K562 (cell line): ENCODE results near the gene TOM1L2. TPM values are rescaled to one million over a fixed set of nuclear protein-coding genes. Genes with fewer than 3 reads are reported as not detected.

Source experiments
- CBFA2T3 ChIP-seq: fragments of 450-650 bp; IDR thresholded peaks from 2 replicates; pipeline ENCODE4 v1.6.1; 2017
- CREB1 ChIP-seq, 2 experiments: sonication (generic) in 1 of 2; formaldehyde crosslinking in 1 of 2; IDR thresholded peaks; 2 replicates each; pipeline versions ENCODE4 v1.6.1 to v1.8.0; 2012 to 2022; ENCODE audit warnings: inconsistent platforms in 1 of 2, mild to moderate bottlenecking in 1 of 2, missing genetic modification reagents in 1 of 2, moderate library complexity in 1 of 2
- CXXC5 ChIP-seq: fragments of 250-450 bp; sonication (Bioruptor Pico); IDR thresholded peaks from 2 replicates; pipeline ENCODE4 v1.8.0; 2022; ENCODE audit warnings: inconsistent platforms, mild to moderate bottlenecking, moderate library complexity
- ERF ChIP-seq: fragments of 450-650 bp; formaldehyde crosslinking; IDR thresholded peaks from 2 replicates; pipeline ENCODE4 v1.4.0; 2020; ENCODE audit warnings: mild to moderate bottlenecking, mixed read lengths
- ETV5 ChIP-seq: sonication (generic); formaldehyde crosslinking; IDR thresholded peaks from 2 replicates; pipeline ENCODE4 v1.4.0; 2020; ENCODE audit warnings: low read depth, mild to moderate bottlenecking, missing genetic modification reagents
- GATA2 ChIP-seq: sonication (generic); formaldehyde crosslinking; IDR thresholded peaks from 2 replicates; pipeline ENCODE4 v1.4.0; 2020; ENCODE audit warnings: mild to moderate bottlenecking, missing genetic modification reagents
- JUND ChIP-seq, 2 experiments: IDR thresholded peaks; 2 replicates in 1 of 2; 3 replicates in 1 of 2; pipeline ENCODE4 v1.6.1; 2011; ENCODE audit warnings: borderline replicate concordance in 2 of 2, low read depth in 2 of 2, low read length in 2 of 2, improper control_type of control experiment in 1 of 2, missing biosample characterization in 1 of 2, missing genetic modification characterization in 1 of 2, missing genetic modification reagents in 1 of 2
- MIER1 ChIP-seq: fragments of 450-650 bp; IDR thresholded peaks from 2 replicates; pipeline ENCODE4 v1.6.1; 2016; ENCODE audit warnings: antibody characterized with exemption, mild to moderate bottlenecking, low read depth
- PHF8 ChIP-seq: fragments of 200-600 bp; sonication (generic); IDR thresholded peaks from 2 replicates; pipeline ENCODE4 v1.6.1; 2012; ENCODE audit warnings: mixed run types, mild to moderate bottlenecking, inconsistent platforms, low read length, moderate library complexity, borderline replicate concordance
- RBFOX2 ChIP-seq: fragments of 200-400 bp; formaldehyde crosslinking; IDR thresholded peaks from 2 replicates; pipeline ENCODE4 v1.6.1; 2017; ENCODE audit warnings: low read depth, mild to moderate bottlenecking, low read length, moderate library complexity
- SRSF1 ChIP-seq: fragments of 200-400 bp; formaldehyde crosslinking; IDR thresholded peaks from 2 replicates; pipeline ENCODE4 v1.6.1; 2017; ENCODE audit warnings: mild to moderate bottlenecking, low read depth, low read length, moderate library complexity
- polyA plus RNA-seq, 8 experiments: library from polyadenylated mRNA; depleted of rRNA in 4 of 8; stranded (reverse) in 5 of 8; unstranded in 3 of 8; fragments of >200 nt; fragmentation: Nextera tagmentation in 2 of 8; fragmentation: Illumina TruSeq in 1 of 8; extraction: Ambion mirVana in 2 of 8; extraction: Trizol in 1 of 8; gene quantifications; 2 replicates each; pipeline versions ENCODE4 v1.2.1 to v1.2.3, GENCODE V29; 2011 to 2014; ENCODE audit warnings: inconsistent platforms in 1 of 8, missing spikeins in 1 of 8
- total RNA-seq, 7 experiments: library from RNA; depleted of rRNA in 6 of 7; stranded (reverse); fragments of >200 nt in 6 of 7; fragmentation: Illumina TruSeq in 2 of 7; extraction: Trizol in 2 of 7; gene quantifications; 2 replicates each; pipeline versions ENCODE4 v1.2.1 to v1.2.3, GENCODE V29; 2011 to 2021; ENCODE audit warnings: low replicate concordance in 1 of 7
- TF ChIP-seq, protein P1 (sequence below), 2 experiments: fragments of 450-650 bp; IDR thresholded peaks; 2 replicates each; pipeline ENCODE4 v1.6.1; 2016; ENCODE audit warnings: mild to moderate bottlenecking in 2 of 2, borderline replicate concordance in 1 of 2, low read depth in 1 of 2, moderate library complexity in 1 of 2
- TF ChIP-seq, protein P2 (sequence below): fragments of 450-650 bp; IDR thresholded peaks from 2 replicates; pipeline ENCODE4 v1.6.1; 2017; ENCODE audit warnings: antibody characterized with exemption, mild to moderate bottlenecking

TOM1L2 gene
- total and polyA plus RNA-seq, 9 of the 15 experiments (the other 6 are each of a cell fraction or from before 2014, with no cell fraction given), result 0.07 to 6.0 (median 2.5) TPM

DNA sequence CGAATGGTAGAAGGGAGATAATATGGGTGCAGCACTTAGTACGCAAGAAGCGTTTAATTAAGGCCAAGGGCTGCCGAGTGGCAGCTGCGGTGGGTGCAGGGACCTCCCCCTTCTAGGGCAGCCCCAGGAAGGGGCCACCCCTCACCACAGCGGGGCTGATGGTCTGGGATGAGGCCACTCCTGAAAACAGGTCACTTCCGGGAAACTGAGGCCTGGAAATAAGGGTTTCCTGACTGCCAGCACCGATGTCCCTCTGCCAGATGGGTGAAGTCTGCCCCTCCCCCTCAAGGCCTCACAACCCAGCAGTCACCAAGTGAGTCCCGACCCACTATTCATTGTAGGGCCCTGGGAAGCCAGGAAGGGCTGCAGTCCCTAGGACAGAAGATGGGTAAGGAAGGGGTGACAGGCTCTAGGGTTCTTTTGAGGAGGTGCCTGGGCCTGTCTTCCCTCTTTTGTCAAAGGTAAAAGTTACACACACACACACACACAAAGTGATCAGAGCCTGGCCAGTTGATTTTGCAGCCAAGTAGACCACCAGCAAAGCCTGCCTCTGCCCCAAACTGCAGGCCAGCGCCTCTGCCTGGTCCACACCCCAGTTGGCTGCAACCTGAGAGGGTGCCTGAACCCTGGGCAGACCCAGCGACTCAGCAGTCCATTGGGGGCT, 147.9 kb downstream of the TOM1L2 start (continued):
- peak; percentile 43; the same call in 1 of the 2 replicates for TF ChIP-seq ETV5 (CRISPR knock-in tag)
- peak; percentile 18; the same call in 1 of the 2 replicates for TF ChIP-seq CXXC5 (CRISPR knock-in tag)
- 0 out of 2 replicates have a peak, but pooled peaks have one; percentile 74 for TF ChIP-seq ERF
- no peak for TF ChIP-seq CREB1 (IDR thresholded peaks at IDR 0.05)
- TF ChIP-seq CREB1 (CRISPR knock-in tag; IDR thresholded peaks at IDR 0.05), result 0 out of 2 replicates have a peak, but pooled peaks have one; percentile 29
- 0 out of 2 replicates have a peak, but pooled peaks have one; percentile 25 for TF ChIP-seq GATA2 (CRISPR knock-in tag)
- TF ChIP-seq, protein P1, sequence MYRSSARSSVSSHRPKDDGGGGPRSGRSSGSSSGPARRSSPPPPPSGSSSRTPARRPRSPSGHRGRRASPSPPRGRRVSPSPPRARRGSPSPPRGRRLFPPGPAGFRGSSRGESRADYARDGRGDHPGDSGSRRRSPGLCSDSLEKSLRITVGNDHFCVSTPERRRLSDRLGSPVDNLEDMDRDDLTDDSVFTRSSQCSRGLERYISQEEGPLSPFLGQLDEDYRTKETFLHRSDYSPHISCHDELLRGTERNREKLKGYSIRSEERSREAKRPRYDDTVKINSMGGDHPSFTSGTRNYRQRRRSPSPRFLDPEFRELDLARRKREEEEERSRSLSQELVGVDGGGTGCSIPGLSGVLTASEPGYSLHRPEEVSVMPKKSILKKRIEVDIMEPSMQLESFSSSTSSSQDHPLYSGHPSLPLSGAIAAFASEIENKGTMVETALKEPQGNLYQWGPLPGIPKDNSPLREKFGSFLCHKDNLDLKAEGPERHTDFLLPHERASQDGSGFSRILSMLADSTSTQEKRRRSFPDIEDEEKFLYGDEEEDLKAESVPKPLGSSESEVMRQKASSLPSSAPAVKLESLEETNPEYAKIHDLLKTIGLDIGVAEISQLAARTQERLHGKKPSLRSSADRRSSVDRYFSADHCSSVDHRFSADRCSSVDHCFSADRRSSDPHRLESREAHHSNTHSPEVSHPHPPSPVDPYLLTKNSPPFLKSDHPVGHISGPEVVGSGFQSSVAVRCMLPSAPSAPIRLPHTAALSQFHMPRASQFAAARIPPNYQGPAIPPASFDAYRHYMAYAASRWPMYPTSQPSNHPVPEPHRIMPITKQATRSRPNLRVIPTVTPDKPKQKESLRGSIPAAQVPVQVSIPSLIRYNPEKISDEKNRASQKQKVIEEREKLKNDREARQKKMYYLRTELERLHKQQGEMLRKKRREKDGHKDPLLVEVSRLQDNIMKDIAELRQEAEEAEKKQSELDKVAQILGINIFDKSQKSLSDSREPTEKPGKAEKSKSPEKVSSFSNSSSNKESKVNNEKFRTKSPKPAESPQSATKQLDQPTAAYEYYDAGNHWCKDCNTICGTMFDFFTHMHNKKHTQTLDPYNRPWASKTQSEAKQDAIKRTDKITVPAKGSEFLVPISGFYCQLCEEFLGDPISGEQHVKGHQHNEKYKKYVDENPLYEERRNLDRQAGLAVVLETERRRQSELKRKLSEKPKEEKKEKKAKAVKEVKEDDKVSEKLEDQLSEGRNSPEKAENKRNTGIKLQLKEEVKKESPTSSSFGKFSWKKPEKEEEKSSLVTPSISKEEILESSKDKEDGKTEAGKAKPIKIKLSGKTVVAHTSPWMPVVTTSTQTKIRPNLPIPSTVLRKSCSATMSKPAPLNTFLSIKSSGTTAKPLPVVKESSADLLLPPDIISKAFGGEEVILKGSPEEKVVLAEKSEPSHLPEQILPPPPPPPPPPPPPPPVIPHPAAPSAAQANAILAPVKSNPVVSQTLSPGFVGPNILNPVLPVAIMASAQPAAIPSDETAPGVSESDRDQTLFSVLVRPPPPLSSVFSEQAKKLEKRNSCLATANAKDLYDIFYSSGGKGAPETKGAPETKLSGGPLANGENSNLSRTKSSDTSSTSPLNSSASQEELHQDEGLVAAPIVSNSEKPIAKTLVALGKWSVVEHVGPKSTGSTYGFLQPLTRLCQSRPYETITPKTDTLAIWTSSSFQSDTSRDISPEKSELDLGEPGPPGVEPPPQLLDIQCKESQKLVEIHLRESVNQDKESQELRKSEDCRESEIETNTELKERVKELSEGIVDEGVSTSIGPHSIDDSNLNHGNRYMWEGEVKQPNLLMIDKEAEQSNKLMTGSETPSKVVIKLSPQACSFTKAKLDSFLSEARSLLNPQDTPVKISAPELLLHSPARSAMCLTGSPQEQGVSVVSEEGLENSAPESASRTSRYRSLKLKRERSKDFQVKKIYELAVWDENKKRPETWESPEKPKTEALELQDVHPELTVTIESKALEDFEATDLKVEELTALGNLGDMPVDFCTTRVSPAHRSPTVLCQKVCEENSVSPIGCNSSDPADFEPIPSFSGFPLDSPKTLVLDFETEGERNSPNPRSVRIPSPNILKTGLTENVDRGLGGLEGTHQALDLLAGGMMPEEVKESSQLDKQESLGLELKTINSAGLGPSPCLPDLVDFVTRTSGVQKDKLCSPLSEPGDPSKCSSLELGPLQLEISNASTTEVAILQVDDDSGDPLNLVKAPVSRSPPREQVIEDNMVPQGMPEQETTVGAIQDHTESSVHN (IDR thresholded peaks at IDR 0.05; ENCODE audit: borderline replicate concordance in 1 of 2, low read depth in 1 of 2), result no peak
- no peak; the same call in 1 of the 2 replicates for TF ChIP-seq PHF8
- TF ChIP-seq CBFA2T3, result 0 out of 2 replicates have a peak, but pooled peaks have one; percentile 69
- no peak for TF ChIP-seq JUND (IDR thresholded peaks at IDR 0.05; ENCODE audit: borderline replicate concordance, low read depth, low read length)
- TF ChIP-seq JUND (tag; IDR thresholded peaks at IDR 0.05; ENCODE audit: borderline replicate concordance, low read depth, low read length), result 0 out of 3 replicates have a peak, but pooled peaks have one; percentile 52
- TF ChIP-seq SRSF1, result no peak
- 0 out of 2 replicates have a peak, but pooled peaks have one; percentile 41 for TF ChIP-seq RBFOX2
- no peak for TF ChIP-seq MIER1
- TF ChIP-seq, protein P2, sequence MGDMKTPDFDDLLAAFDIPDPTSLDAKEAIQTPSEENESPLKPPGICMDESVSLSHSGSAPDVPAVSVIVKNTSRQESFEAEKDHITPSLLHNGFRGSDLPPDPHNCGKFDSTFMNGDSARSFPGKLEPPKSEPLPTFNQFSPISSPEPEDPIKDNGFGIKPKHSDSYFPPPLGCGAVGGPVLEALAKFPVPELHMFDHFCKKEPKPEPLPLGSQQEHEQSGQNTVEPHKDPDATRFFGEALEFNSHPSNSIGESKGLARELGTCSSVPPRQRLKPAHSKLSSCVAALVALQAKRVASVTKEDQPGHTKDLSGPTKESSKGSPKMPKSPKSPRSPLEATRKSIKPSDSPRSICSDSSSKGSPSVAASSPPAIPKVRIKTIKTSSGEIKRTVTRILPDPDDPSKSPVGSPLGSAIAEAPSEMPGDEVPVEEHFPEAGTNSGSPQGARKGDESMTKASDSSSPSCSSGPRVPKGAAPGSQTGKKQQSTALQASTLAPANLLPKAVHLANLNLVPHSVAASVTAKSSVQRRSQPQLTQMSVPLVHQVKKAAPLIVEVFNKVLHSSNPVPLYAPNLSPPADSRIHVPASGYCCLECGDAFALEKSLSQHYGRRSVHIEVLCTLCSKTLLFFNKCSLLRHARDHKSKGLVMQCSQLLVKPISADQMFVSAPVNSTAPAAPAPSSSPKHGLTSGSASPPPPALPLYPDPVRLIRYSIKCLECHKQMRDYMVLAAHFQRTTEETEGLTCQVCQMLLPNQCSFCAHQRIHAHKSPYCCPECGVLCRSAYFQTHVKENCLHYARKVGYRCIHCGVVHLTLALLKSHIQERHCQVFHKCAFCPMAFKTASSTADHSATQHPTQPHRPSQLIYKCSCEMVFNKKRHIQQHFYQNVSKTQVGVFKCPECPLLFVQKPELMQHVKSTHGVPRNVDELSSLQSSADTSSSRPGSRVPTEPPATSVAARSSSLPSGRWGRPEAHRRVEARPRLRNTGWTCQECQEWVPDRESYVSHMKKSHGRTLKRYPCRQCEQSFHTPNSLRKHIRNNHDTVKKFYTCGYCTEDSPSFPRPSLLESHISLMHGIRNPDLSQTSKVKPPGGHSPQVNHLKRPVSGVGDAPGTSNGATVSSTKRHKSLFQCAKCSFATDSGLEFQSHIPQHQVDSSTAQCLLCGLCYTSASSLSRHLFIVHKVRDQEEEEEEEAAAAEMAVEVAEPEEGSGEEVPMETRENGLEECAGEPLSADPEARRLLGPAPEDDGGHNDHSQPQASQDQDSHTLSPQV, result peak; percentile 91; the same call in 1 of the 2 replicates
